HG03520 (cell line): ENCODE data around the gene STK10.
"Not testable (repeated sequence)": the region's sequence is repeated elsewhere in the genome, so short reads cannot be mapped to it uniquely, and the experiment has no call there.

Source experiments
- ATAC-seq: cut with Tn5 transposase; IDR thresholded peaks from one replicate; pipeline ENCODE4 v1.9.1; 2021; ENCODE audit warnings: mild to moderate bottlenecking, moderate library complexity; ENCODE audit not compliant: unreplicated experiment

STK10 gene

DNA sequence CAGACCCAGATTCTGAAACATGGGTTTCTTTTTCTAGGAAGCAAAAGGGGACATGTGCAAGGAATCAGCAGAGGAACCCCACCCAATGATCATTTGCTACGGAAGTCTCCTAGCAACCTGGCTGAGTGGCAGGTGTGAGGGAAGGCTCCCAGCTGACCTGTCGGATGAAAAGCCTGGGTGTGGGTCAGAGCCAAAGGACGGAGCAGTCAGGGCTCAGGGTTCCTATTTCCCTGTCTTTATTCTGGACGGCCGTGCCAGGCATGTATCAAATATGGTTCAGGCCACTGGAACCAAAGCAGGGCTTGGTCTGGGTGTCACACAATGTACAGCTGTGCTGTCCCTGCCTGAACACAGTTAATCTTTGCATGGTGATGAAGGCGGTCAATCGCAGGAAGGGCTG lies 20.1 kb downstream of the STK10 start:
- no peak for ATAC-seq

- no peak for ATAC-seq
These were observed 21.8 kb downstream of the STK10 start for GRCh38 chr5:172166030-172166826.

GRCh38 chr5:172165465-172165864 lies 22.6 kb downstream of the STK10 start:
- no peak for ATAC-seq

DNA sequence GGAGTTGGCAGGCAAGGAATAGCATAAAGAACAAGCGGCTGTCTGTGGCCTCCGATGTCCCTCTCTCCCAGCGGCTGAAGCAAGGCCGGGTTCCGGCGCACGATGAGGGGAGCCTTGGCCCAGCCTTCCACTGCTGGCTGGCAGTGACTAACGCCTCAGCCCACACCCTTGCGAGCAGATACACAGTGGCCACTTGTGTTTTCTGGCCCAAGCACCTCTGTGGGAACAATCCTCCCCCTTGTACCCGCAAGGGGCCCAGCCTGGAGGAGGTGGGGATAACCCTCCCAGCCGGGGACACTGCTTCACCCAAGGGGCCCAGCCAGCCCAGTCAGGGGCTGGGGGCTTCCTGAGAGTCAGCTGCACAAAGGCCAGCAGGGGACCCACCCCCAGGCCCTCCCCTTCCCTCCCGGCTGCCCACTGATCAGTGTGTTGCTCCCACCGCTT lies 23.2 kb downstream of the STK10 start:
- no peak for ATAC-seq

DNA sequence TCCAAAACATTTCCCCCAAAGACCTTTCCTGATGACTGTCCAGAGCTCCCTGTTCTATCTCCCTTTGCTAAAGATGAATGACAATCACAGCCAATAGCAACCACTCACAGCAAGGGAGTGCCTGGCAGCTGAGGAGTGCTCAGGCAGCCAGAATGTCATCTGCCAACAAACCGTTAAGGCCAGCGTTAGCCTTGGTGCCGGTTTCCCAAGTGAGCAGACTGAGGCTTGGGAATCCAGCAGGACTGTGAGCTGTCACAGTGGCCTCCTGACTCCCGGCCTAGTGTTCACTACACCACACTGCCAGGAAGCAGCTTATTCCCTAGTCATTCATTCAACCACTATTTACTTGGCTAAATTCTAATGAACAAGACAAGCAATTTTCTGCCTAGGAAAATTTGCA lies 24.7 kb downstream of the STK10 start:
- ATAC-seq = no peak

- ATAC-seq = no peak
These were observed 25.1 kb downstream of the STK10 start for GRCh38 chr5:172162987-172163343.

DNA sequence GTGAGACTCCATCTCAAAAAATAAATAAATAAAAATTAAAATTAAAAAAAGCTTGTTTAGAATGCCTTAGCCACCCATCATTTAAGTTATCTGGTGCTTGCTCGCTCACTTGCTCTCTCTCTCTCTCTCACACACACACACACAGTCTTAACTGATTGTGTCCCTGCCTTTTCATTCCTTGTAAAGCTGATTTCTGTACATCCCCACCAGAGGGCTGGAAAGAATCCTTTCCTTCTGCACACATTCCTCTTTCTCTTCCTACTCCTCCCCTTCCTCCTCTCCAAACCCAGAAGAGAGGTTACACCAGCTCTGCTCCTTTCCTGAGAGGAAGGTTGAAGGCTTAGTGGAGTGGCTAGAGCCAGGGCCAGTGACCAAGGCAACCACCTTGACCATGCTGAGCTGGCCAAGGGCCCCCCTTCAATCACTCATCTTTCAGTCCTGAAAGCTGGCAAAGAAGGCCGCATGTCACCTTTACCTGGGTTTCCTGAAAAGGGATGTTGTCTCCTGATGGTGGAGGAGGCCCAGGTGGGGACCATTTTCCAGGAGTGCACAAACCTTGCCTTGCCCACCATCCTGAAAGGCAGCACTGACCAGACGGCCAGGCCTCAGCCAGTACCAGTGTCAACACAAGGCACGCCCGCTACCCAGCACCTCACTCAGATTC lies 25.6 kb downstream of the STK10 start:
- no peak for ATAC-seq

DNA sequence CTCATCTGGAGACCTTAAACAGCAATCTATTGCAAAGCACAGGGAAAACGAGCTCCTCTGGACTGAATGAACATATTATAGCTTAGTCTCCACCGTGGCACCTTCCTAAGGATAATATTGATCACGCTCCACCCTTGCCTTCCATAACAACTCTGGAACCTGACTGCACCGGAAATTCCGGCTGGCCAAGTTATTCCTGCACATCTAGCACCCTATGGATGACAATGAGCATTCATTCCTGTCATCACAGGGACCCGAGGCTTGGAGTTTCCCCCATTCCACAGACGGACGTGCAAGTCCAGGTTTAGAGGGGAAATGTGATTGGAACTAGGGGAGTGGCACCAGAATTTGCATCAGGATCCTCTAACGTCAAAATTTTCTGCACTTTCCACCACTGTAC lies 27.5 kb downstream of the STK10 start:
- no peak for ATAC-seq

DNA sequence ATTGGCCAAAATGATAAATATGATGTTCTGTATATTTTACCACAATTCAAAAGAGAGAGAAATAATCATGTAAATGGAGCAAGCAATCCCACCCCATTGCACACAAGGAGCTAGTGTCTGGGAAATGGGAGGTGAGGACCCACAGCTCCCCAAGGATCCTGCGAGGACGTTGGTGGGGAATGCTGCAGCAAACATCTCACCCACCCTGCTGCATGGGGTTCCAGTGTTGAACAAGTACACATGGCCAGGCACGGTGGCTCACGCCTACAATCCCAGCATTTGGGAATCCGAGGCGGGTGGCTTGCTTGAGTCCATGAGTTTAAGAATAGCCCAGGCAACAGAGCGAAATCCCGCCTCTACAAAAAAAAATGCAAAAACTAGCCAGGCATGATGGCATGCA lies 29.0 kb downstream of the STK10 start:
- ATAC-seq = no peak

DNA sequence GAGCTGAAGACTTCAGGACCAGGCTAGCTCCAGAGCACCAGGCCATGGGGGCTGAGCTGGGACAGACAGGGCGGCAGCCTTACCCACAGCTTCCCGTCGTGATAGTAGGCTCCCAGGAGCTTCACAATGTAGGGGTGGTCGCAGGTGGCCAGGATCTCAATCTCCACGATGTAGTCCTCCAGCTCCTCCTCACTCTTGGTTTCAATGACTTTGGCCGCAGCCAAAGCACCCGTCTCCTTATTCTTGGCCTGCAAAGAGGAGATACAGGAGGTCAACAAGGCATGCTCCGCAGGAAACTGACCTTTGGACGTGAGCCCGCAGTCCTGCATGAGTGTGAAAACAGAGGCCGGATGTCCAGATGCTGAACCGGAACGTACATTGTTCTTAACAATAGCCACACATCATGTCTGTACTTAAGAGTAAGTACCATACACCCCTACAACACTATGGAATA lies 31.5 kb downstream of the STK10 start:
- ATAC-seq = no peak

DNA sequence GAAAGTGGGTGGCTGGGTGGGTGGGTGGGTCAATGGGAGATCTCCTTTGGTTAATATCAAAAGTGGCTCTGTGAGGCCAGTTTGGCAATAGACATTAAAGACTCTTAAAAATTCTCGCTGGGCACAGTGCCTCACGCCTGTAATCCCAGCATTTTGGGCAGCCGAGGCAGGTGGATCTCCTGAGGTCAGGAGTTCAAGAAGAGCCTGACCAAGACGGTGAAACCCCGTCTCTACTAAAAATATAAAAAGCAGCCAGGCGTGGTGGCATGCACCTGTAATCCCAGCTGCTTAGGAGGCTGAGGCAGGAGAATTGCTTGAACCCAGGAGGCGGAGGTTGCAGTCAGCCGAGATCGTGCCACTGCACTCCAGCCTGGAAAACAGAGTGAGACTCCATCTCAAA lies 32.9 kb downstream of the STK10 start:
- ATAC-seq = not testable (repeated sequence)

DNA sequence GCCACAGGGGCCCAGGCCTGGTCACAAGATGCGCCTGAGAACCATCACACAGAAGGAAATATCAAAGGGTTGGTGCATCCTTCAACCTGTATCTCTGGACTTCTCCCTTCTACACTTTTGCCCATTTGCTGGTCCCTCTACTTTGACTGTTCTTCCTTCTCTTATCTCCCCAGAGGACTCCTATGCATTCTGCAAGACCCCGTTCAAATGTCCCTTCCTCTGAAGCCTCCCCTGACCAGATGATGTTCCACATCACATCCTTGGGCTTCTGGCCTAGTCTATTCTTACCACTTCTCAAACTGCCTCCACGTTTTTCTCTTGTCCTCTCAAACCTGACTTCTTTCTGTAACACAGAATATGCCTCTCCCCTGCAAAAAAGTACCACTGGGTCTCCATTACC lies 34.3 kb downstream of the STK10 start:
- no peak for ATAC-seq

GRCh38 chr5:172151661-172152210 lies 36.3 kb downstream of the STK10 start:
- ATAC-seq = no peak

DNA sequence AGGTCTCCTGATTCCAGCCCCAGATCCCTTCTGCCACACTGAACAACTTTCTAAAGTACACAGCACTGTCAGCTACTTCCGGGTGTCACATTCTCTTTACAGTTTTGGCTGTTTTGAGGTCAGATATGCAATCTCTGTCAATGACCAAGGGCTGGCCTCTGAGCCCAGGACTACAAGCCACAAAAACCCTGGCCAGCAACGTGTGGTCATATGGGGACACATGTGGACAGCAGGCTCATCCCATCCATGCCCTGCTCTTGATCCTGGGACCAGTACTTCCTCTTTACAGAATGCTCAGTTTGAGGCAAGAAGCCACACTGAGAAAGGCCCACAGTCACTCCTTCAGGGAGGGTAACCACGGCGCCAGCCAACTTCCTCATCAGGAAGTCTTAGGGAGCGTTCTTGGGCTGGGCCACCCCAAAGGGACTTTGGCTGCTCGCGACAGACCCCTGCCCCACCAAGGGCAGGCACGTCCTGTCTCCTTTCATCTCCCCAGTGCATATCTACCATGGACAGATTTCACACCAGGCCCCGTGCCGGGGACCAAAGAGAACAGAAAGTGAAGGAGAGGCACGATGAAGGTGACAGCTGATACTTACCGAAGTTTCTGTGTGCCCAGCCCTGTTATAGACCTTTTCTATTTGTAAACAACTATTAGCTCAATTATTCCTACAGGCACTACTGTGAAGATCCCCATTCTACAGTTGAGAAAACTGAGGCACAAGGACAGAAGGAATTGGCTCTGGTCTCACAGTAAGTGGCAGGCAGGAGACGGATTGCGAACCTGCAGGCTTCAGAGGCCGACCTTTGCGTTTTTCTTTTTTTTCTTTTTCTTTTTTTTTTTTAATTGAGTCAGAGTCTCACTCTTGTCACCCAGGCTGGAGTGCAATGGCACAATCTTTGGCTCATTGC lies 37.3 kb downstream of the STK10 start:
- no peak for ATAC-seq

DNA sequence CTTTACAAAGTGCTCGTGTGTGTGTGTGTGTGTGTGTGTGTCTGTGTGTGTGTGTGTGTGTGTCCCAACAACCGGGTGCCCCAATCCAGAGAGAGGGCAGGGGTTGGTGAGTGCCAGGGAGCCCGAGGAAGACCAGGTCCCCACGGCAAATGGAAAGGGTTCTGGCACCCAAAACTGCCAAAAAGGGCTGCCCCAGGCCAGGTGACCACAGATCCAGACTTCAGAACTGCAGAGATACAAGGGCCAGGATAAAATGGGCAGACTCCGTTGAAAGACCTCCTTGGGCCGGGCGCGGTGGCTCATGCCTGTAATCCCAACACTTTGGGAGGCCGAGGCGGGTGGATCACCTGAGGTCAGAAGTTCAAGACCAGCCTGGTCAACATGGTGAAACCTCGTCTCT lies 38.5 kb downstream of the STK10 start:
- not testable (repeated sequence) for ATAC-seq

GRCh38 chr5:172149073-172149472 lies 39.0 kb downstream of the STK10 start:
- ATAC-seq = no peak

DNA sequence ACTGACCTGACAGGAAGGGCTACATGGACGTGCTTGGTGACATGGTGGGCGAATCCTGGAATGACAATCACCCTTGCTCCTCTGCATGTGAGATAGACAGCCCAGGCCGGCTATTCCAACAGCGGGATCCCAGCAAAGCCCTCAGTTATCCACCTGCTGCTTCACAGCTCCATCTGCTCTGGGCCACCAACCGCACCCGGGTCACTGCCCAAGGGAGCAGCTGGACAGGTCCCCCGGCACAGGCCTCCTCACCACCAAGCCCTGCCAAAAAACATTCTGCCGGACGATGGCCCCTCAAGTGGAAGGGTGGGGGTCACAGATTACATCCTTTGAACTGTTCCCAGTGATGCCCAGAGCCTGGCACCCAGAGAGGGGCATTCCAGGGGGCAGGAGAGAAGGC lies 39.6 kb downstream of the STK10 start:
- no peak for ATAC-seq

- ATAC-seq = no peak
These were observed 40.2 kb downstream of the STK10 start for GRCh38 chr5:172147857-172148256.

DNA sequence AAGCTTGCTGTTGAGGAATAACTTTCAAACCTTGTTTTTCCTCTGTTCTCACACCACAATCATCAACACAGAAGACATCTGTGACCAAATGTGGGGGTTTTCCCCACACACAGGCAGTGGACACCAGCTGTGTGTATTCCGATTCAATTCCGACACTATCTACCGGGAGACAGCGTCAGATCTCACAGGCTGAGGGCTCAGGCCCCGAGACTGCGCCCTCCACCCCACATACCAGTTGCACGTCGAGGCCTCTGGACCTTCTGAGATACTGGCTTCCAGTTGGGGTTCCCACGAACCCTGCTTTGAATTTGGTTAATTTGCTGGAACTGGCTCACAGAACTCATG lies 41.3 kb downstream of the STK10 start:
- no peak for ATAC-seq

GRCh38 chr5:172145870-172146747 lies 41.9 kb downstream of the STK10 start:
- no peak for ATAC-seq
